ENCODE measurements around the gene TNIK. TPM values are rescaled to one million over a fixed set of nuclear protein-coding genes. Genes with fewer than 3 reads are reported as not detected.

TNIK gene
- polyA plus RNA-seq, 1 of the 3 experiments (the other 2 are of a cell fraction): 19.4 TPM

DNA sequence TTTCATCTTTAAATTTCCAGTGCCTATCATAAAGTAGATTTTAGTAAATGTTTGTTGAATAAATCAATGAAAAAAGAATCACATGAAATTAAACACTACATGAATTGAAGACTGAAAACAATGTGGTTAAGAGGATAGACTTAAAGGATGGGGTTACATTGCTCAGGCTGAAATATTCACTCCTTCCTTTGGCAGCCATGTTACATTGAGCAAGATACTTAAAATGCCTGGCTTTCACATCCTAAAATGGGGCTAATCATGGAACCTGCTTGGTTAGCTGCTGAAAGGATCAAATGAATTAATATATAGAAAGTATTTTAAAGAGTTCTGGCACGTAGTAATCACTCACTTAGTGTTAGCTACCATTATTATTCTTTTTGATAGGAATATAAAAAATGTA is 236.8 kb downstream of the TNIK start (continued):
- TF ChIP-seq GATA2 (CRISPR knock-in tag; IDR thresholded peaks at IDR 0.05) (no peak), RXRA (IDR thresholded peaks at IDR 0.05; ENCODE audit: borderline replicate concordance, low read depth) (no peak), RFX5 (IDR thresholded peaks at IDR 0.05; ENCODE audit: low read length) (no peak), FOSL2 (IDR thresholded peaks at IDR 0.05; ENCODE audit: borderline replicate concordance, low read depth) (no peak), FOXJ3 (CRISPR knock-in tag; IDR thresholded peaks at IDR 0.05) (no peak), FOXM1 (IDR thresholded peaks at IDR 0.05; ENCODE audit: low read depth) (no peak), NFIC (IDR thresholded peaks at IDR 0.05; ENCODE audit: borderline replicate concordance) (no peak), CHD2 (IDR thresholded peaks at IDR 0.05; ENCODE audit: low read length, partially characterized antibody) (no peak), POLR2AphosphoS5 (IDR thresholded peaks at IDR 0.05; ENCODE audit: low read depth, low read length) (no peak)
- TF ChIP-seq, protein P1, sequence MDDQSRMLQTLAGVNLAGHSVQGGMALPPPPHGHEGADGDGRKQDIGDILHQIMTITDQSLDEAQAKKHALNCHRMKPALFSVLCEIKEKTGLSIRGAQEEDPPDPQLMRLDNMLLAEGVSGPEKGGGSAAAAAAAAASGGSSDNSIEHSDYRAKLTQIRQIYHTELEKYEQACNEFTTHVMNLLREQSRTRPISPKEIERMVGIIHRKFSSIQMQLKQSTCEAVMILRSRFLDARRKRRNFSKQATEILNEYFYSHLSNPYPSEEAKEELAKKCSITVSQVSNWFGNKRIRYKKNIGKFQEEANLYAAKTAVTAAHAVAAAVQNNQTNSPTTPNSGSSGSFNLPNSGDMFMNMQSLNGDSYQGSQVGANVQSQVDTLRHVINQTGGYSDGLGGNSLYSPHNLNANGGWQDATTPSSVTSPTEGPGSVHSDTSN (IDR thresholded peaks at IDR 0.05): no peak
- TF ChIP-seq, protein P2, sequence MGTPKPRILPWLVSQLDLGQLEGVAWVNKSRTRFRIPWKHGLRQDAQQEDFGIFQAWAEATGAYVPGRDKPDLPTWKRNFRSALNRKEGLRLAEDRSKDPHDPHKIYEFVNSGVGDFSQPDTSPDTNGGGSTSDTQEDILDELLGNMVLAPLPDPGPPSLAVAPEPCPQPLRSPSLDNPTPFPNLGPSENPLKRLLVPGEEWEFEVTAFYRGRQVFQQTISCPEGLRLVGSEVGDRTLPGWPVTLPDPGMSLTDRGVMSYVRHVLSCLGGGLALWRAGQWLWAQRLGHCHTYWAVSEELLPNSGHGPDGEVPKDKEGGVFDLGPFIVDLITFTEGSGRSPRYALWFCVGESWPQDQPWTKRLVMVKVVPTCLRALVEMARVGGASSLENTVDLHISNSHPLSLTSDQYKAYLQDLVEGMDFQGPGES (IDR thresholded peaks at IDR 0.05; ENCODE audit: low read depth, low read length): no peak

DNA sequence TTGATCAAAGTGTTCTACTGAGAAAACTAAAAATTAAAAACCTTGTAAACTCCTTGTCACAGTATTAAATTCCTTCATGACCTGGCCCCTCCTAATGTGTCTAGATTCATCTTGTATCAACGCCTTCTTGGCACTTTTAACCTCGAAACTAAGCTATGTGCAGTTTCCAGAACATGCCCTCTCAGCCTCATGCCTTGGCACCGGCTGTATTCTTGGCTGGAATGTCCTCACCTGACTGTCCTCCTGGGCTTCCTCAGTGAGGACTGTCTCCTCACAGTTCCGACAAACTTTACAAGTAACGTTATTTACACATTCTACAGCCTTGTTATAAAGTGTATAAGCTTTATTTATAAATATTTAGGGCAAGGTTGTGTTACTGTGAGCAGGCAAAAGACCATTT is 237.2 kb downstream of the TNIK start:
- Histone ChIP-seq H4K20me1 (ENCODE audit: insufficient read depth) (no peaks in the 10 kb centered on the region), H2AFZ (ENCODE audit: low read depth) (no peak overlapping the region), H3F3A (replicated peaks; ENCODE audit: insufficient read depth) (no peaks in the 10 kb centered on the region), H3K9ac (no peak overlapping the region), H3K4me1 (ENCODE audit: control insufficient read depth in 1 of 2, insufficient read depth in 2 of 2, low read depth in 1 of 2, low read length in 1 of 2) (no peaks in the 10 kb centered on the region), H3K4me3 (ENCODE audit: low read depth in 2 of 2, low read length in 1 of 2) (no peak overlapping the region), H3K27ac (ENCODE audit: low read depth in 2 of 2, low read length in 1 of 2) (no peak overlapping the region), H3K9me3 (no peaks in the 10 kb centered on the region), H3K4me2 (no peak overlapping the region), H3K27me3 (ENCODE audit: insufficient read depth) (no peaks in the 10 kb centered on the region), H3K9me2 (no peaks in the 10 kb centered on the region), H3K79me2 (ENCODE audit: insufficient read depth) (no peaks in the 10 kb centered on the region), H3K36me3 (replicated peaks in 1 of 2; ENCODE audit: control insufficient read depth in 1 of 2, insufficient read depth in 2 of 2, low read length in 1 of 2) (peaks cover 7 to 22% of the 10 kb centered on the region in 2 experiments)
- WGBS (ENCODE audit: low lambda C conversion rate): 68% methylated on average over 5 of the region's 5 CpGs
- CTCF ChIA-PET: interaction anchor here (0.6 kb wide), 1 partner anchor 52 kb away, joined by 3 read pairs; no protein-coding TSS in a partner anchor
- no peak for DNase-seq
- POLR2A ChIA-PET: no interaction called here
- TF ChIP-seq RXRA (IDR thresholded peaks at IDR 0.05; ENCODE audit: borderline replicate concordance, low read depth) (no peak), POLR2AphosphoS5 (IDR thresholded peaks at IDR 0.05; ENCODE audit: low read depth, low read length) (no peak), FOXM1 (IDR thresholded peaks at IDR 0.05; ENCODE audit: low read depth) (no peak), TCF12 (IDR thresholded peaks at IDR 0.05) (no peak)
- TF ChIP-seq, protein P3, sequence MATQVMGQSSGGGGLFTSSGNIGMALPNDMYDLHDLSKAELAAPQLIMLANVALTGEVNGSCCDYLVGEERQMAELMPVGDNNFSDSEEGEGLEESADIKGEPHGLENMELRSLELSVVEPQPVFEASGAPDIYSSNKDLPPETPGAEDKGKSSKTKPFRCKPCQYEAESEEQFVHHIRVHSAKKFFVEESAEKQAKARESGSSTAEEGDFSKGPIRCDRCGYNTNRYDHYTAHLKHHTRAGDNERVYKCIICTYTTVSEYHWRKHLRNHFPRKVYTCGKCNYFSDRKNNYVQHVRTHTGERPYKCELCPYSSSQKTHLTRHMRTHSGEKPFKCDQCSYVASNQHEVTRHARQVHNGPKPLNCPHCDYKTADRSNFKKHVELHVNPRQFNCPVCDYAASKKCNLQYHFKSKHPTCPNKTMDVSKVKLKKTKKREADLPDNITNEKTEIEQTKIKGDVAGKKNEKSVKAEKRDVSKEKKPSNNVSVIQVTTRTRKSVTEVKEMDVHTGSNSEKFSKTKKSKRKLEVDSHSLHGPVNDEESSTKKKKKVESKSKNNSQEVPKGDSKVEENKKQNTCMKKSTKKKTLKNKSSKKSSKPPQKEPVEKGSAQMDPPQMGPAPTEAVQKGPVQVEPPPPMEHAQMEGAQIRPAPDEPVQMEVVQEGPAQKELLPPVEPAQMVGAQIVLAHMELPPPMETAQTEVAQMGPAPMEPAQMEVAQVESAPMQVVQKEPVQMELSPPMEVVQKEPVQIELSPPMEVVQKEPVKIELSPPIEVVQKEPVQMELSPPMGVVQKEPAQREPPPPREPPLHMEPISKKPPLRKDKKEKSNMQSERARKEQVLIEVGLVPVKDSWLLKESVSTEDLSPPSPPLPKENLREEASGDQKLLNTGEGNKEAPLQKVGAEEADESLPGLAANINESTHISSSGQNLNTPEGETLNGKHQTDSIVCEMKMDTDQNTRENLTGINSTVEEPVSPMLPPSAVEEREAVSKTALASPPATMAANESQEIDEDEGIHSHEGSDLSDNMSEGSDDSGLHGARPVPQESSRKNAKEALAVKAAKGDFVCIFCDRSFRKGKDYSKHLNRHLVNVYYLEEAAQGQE (IDR thresholded peaks at IDR 0.05; ENCODE audit: low read depth, low read length): no peak
